Activated T-cell treated with anti-CD3 and anti-CD28 coated beads, Interleukin-2, amount 50 U/mL, for 72 hours (primary cell): ENCODE data around the gene KPNA4. TPM values are rescaled to one million over a fixed set of nuclear protein-coding genes. Genes with fewer than 3 reads are reported as not detected.

Source experiments
- ATAC-seq, 2 donors: fragments of 150-1000 bp; cut with Tn5 transposase; replicated peaks in 1 of 2; 2 replicates each; pipeline ENCODE4 v1.10.0; 2021; ENCODE audit warnings: moderate library complexity in 2 of 2, mild to moderate bottlenecking in 1 of 2
- DNase-seq, 2 donors: peaks; one replicate each; pipeline ENCODE4 v3.0.0; 2021 to 2022; ENCODE audit warnings: mixed read lengths in 1 of 2
- H3K27ac Mint-ChIP-seq: one replicate; pipeline ENCODE4 v1.8.0; 2022; ENCODE audit warnings: mild to moderate bottlenecking, moderate library complexity, mixed read lengths
- H3K27me3 Mint-ChIP-seq: one replicate; pipeline ENCODE4 v1.8.0; 2022; ENCODE audit warnings: low read depth, mixed read lengths
- H3K36me3 Mint-ChIP-seq, 2 donors: one replicate each; pipeline ENCODE4 v1.8.0; 2022; ENCODE audit warnings: mixed read lengths in 2 of 2, mild to moderate bottlenecking in 1 of 2; ENCODE audit not compliant: insufficient read depth in 2 of 2
- H3K4me1 Mint-ChIP-seq: one replicate; pipeline ENCODE4 v1.8.0; 2022; ENCODE audit warnings: low read depth, mixed read lengths
- H3K4me3 Mint-ChIP-seq, 2 donors: one replicate each; pipeline ENCODE4 v1.8.0; 2022; ENCODE audit warnings: mild to moderate bottlenecking in 2 of 2, mixed read lengths in 2 of 2, moderate library complexity in 2 of 2
- H3K9me3 Mint-ChIP-seq, 2 donors: one replicate each; pipeline ENCODE4 v1.8.0; 2022; ENCODE audit warnings: mixed read lengths in 2 of 2
- total RNA-seq, 2 donors: library from RNA; stranded (reverse); gene quantifications; one replicate each; pipeline ENCODE4 v1.2.3, GENCODE V29; 2022

KPNA4 gene
- total RNA-seq, 2 donors from 2014 or later = 64.8 to 78.0 TPM

DNA sequence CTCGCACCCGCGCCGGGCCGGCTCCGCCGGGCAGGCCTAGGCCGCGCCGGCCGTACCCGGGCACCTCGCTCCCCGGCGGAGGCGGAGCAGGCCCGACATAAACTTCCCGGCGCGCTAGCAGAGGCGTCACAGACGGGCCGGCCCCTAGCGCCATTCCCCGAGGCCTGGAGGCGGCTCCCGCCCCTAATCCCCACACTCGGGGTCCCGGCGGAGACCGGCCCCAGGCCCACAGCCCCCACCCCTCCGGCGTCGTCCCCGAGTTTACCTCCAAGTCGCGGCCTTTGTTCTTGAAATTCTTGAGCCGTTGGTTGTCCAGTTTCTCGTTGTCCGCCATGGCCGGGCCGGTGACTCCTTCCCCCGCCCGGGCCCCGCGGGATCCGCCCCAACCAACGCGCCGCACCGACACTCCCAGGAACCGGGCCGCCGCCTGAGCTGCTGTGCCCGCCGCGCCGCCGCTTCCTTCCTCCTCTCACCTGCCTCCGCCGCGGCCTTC, 376 bp downstream of the KPNA4 start:
- H3K27ac Mint-ChIP-seq = peak overlapping the region; percentile 95
- peak; percentile 52 to 65 for ATAC-seq
- DNase-seq = peak; percentile 63 to 71
- H3K27me3 Mint-ChIP-seq = no peaks in the 10 kb centered on the region
- peaks cover 62% of the 10 kb centered on the region for H3K4me1 Mint-ChIP-seq
- H3K36me3 Mint-ChIP-seq = peaks cover 5 to 8% of the 10 kb centered on the region in 2 donors
- H3K9me3 Mint-ChIP-seq = no peaks in the 10 kb centered on the region
- H3K4me3 Mint-ChIP-seq = peak overlapping the region; percentile 95 to 97

- Mint-ChIP-seq H3K27ac (peak overlapping the region; percentile 98), H3K27me3 (no peaks in the 10 kb centered on the region), H3K4me3 (peak overlapping the region; percentile 92 to 96), H3K36me3 (peaks cover 5 to 8% of the 10 kb centered on the region in 2 donors), H3K9me3 (no peaks in the 10 kb centered on the region), H3K4me1 (peaks cover 66% of the 10 kb centered on the region)
- no peak for DNase-seq
- ATAC-seq = no peak
These were observed 986 bp downstream of the KPNA4 start for GRCh38 chr3:160564258-160564911.

DNA sequence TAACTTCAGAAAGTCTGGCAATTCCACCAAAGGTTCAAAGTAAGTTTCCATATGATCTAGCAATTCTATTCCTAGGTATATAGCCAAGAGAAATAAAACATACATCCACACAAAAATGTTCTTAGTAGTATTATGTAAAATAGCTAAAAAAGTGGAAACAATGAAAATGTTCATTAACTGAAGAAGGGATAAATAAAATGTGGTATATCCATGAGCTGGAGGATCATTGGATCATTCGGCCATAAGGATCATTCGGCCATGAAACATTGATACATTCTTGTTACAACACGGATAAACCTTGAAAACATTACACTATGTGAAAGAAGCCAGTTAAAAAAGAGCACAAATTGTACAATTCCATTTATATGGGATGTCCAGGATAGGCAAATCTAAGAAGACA, 2.4 kb downstream of the KPNA4 start:
- Mint-ChIP-seq H3K27me3 (no peaks in the 10 kb centered on the region), H3K36me3 (peaks cover 0 to 8% of the 10 kb centered on the region in 2 donors), H3K4me3 (peak overlapping the region; percentile 92 to 96), H3K9me3 (no peaks in the 10 kb centered on the region), H3K27ac (peak overlapping the region; percentile 77), H3K4me1 (peaks cover 66% of the 10 kb centered on the region)
- DNase-seq (no peak), ATAC-seq (no peak)

DNA sequence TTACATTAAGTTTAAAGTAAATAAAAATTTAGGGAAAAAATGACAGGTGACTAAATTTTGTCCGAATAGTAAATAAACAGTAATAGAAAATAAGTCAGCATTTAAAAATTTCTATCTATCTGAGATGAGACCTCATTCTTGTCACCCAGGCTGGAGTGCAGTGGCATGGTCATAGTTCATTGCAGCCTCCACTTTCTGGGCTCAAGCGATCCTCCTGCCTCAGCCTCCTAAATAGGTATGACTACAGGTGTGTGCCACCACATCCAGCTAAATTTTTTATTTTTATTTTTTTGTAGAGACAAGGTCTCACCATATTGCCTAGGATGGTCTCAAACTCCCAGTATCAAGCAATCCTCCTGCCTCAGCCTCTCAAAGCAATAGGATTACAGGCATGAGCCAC, 7.8 kb downstream of the KPNA4 start:
- H3K9me3 Mint-ChIP-seq = no peaks in the 10 kb centered on the region
- H3K27me3 Mint-ChIP-seq = no peaks in the 10 kb centered on the region
- peaks cover 60% of the 10 kb centered on the region for H3K4me1 Mint-ChIP-seq

DNA sequence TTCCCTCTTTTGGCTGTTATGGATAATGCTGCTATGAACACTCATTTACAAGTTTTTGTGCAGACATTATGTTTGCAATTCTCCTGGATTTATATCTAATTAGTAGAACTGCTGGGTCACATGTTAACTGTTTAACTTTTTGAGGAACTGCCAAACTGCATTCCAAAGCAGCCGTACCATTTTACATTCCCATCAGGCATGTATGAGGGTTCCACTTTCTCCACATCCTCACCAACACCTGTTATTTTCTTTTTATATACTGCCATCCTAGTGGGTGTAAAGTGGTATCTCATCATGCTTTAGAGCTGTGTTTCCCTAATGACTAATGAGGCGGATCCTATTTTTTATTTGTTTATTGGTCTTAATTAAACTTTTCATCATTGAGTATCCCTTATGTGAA, 9.2 kb downstream of the KPNA4 start:
- peak overlapping the region; percentile 58 for H3K27ac Mint-ChIP-seq
- H3K4me1 Mint-ChIP-seq = peaks cover 46% of the 10 kb centered on the region
- peaks cover 3 to 13% of the 10 kb centered on the region in 2 donors for H3K36me3 Mint-ChIP-seq
- H3K27me3 Mint-ChIP-seq = no peaks in the 10 kb centered on the region
- peaks cover 2 to 3% of the 10 kb centered on the region in 2 donors for H3K9me3 Mint-ChIP-seq
- ATAC-seq (no peak), DNase-seq (no peak)
- H3K4me3 Mint-ChIP-seq = no peak overlapping the region

More for the DNA sequence above, 7.8 kb downstream of the KPNA4 start:
- Mint-ChIP-seq H3K4me3 (no peak overlapping the region), H3K36me3 (peaks cover 0 to 6% of the 10 kb centered on the region in 2 donors), H3K27ac (no peak overlapping the region)
- ATAC-seq (no peak), DNase-seq (no peak)

GRCh38 chr3:160554980-160555379, 10.4 kb downstream of the KPNA4 start:
- H3K9me3 Mint-ChIP-seq = peaks cover 8% of the 10 kb centered on the region in 2 donors
- peaks cover 8 to 24% of the 10 kb centered on the region in 2 donors for H3K36me3 Mint-ChIP-seq
- H3K4me3 Mint-ChIP-seq = no peak overlapping the region
- DNase-seq = no peak
- peak in 1 of 2 donors; percentile 33 for ATAC-seq
- no peaks in the 10 kb centered on the region for H3K27me3 Mint-ChIP-seq
- peak overlapping the region; percentile 19 for H3K27ac Mint-ChIP-seq
- H3K4me1 Mint-ChIP-seq = peaks cover 34% of the 10 kb centered on the region

DNA sequence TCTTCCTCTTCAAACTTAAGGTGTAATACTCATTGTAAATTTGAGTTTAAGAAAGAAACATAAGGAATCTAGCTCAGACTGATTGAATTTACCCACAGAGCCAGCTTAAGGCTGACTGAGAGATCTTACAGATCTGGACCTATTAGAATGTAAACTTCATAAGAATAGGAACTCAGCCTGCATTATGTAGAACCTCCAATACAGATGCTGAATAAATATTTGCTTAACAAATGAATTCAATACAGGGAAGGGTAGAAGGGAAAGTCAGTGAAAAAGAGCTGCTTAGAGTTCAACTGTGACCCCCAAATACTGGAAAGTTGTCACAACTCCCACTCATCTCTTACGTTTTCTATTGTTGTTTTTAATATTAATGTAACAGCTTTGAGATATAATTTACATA, 11.5 kb downstream of the KPNA4 start:
- Mint-ChIP-seq H3K4me3 (no peak overlapping the region), H3K27me3 (no peaks in the 10 kb centered on the region), H3K4me1 (peaks cover 30% of the 10 kb centered on the region), H3K9me3 (peaks cover 8% of the 10 kb centered on the region in 2 donors), H3K27ac (no peak overlapping the region), H3K36me3 (peaks cover 10 to 34% of the 10 kb centered on the region in 2 donors)
- no peak for DNase-seq
- no peak for ATAC-seq

DNA sequence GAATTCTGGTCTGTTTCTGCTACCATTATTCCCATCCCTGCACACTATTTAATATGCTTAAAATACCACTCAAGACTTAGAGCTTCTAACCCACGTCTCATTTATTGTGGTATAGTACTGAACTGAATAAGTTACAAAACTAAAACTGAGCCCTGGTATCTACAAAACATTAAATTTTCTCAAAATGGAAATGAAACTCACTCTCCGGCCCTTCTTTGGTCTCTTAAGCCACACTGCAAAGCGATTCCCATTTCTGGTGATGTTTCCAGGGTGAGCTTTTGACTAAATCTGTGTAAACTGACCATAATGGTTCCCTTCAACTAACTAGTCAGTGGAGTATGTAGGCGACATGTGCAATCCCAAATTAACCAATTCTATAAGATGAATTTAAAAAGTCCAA, 18.6 kb downstream of the KPNA4 start:
- peaks cover 8% of the 10 kb centered on the region in 2 donors for H3K9me3 Mint-ChIP-seq
- H3K36me3 Mint-ChIP-seq = peaks cover 13 to 30% of the 10 kb centered on the region in 2 donors
- ATAC-seq (no peak), DNase-seq (no peak)
- H3K4me1 Mint-ChIP-seq = peaks cover 35% of the 10 kb centered on the region
- no peak overlapping the region for H3K4me3 Mint-ChIP-seq
- no peaks in the 10 kb centered on the region for H3K27me3 Mint-ChIP-seq
- peak overlapping the region; percentile 69 for H3K27ac Mint-ChIP-seq

GRCh38 chr3:160545504-160545871, 19.9 kb downstream of the KPNA4 start:
- no peak for ATAC-seq
- Mint-ChIP-seq H3K4me1 (peaks cover 43% of the 10 kb centered on the region), H3K27ac (peak overlapping the region; percentile 81), H3K27me3 (no peaks in the 10 kb centered on the region), H3K9me3 (peaks cover under 1 to 1% of the 10 kb centered on the region in 2 donors), H3K36me3 (peaks cover 6 to 22% of the 10 kb centered on the region in 2 donors), H3K4me3 (peak overlapping the region in 1 of 2 donors; percentile 2)
- no peak for DNase-seq

GRCh38 chr3:160544844-160545503, 20.4 kb downstream of the KPNA4 start:
- Mint-ChIP-seq H3K4me1 (peaks cover 47% of the 10 kb centered on the region), H3K27me3 (no peaks in the 10 kb centered on the region), H3K9me3 (no peaks in the 10 kb centered on the region), H3K27ac (peak overlapping the region; percentile 81), H3K36me3 (peaks cover 6 to 18% of the 10 kb centered on the region in 2 donors), H3K4me3 (peak overlapping the region in 1 of 2 donors; percentile 2)
- ATAC-seq = no peak
- DNase-seq = no peak

- H3K9me3 Mint-ChIP-seq = no peaks in the 10 kb centered on the region
- DNase-seq = no peak
- ATAC-seq = no peak
- no peak overlapping the region for H3K27ac Mint-ChIP-seq
- H3K27me3 Mint-ChIP-seq = no peaks in the 10 kb centered on the region
- peaks cover 37% of the 10 kb centered on the region for H3K4me1 Mint-ChIP-seq
- peaks cover 2% of the 10 kb centered on the region in 2 donors for H3K36me3 Mint-ChIP-seq
- no peak overlapping the region for H3K4me3 Mint-ChIP-seq
These were observed 24.8 kb downstream of the KPNA4 start for GRCh38 chr3:160540551-160540950.

GRCh38 chr3:160538895-160539294, 26.5 kb downstream of the KPNA4 start:
- Mint-ChIP-seq H3K4me1 (peaks cover 29% of the 10 kb centered on the region), H3K27me3 (no peaks in the 10 kb centered on the region), H3K27ac (peak overlapping the region; percentile 19), H3K4me3 (no peak overlapping the region), H3K36me3 (no peaks in the 10 kb centered on the region), H3K9me3 (no peaks in the 10 kb centered on the region)
- DNase-seq (no peak), ATAC-seq (no peak)

GRCh38 chr3:160537729-160538128, 27.6 kb downstream of the KPNA4 start:
- H3K27me3 Mint-ChIP-seq = no peaks in the 10 kb centered on the region
- H3K27ac Mint-ChIP-seq = no peak overlapping the region
- H3K4me1 Mint-ChIP-seq = peaks cover 28% of the 10 kb centered on the region
- no peaks in the 10 kb centered on the region for H3K36me3 Mint-ChIP-seq
- H3K4me3 Mint-ChIP-seq = no peak overlapping the region
- ATAC-seq (no peak), DNase-seq (no peak)
- no peaks in the 10 kb centered on the region for H3K9me3 Mint-ChIP-seq
